ENCODE measurements around the gene OR10H5. TPM values are rescaled to one million over a fixed set of nuclear protein-coding genes. Genes with fewer than 3 reads are reported as not detected.

The OR10H5 gene
- total and polyA plus RNA-seq, 10 of the 15 experiments (the other 5 are each of a cell fraction or from before 2014, with no cell fraction given) = not detected

- Histone ChIP-seq H3K9ac (ENCODE audit: control insufficient read depth, insufficient read depth, low read length) (no peak overlapping the region), H4K20me1 (ENCODE audit: control insufficient read depth, insufficient read depth) (no peaks in the 10 kb centered on the region), H3K4me3 (no peak overlapping the region), H3K4me2 (ENCODE audit: control insufficient read depth, insufficient read depth) (no peak overlapping the region), H3K79me2 (ENCODE audit: control insufficient read depth, insufficient read depth, low read length) (no peaks in the 10 kb centered on the region), H3K9me3 (replicated peaks; ENCODE audit: control insufficient read depth, insufficient read depth, low read length) (no peaks in the 10 kb centered on the region), H2AFZ (ENCODE audit: control insufficient read depth, low read depth, low read length) (no peak overlapping the region), H3K4me1 (ENCODE audit: control insufficient read depth, insufficient read depth, low read length) (no peaks in the 10 kb centered on the region), H3K27me3 (replicated peaks in 1 of 2; ENCODE audit: control insufficient read depth in 2 of 2, insufficient read depth in 2 of 2, low read length in 1 of 2) (no peaks in the 10 kb centered on the region; a peak in 1 of 4 replicates), H3K36me3 (ENCODE audit: control insufficient read depth in 2 of 2, insufficient read depth in 2 of 2, low read length in 1 of 2) (no peaks in the 10 kb centered on the region), H3K27ac (ENCODE audit: control insufficient read depth, insufficient read depth) (no peak overlapping the region)
- no peak for TF ChIP-seq TAF1 (IDR thresholded peaks at IDR 0.05; ENCODE audit: borderline replicate concordance, low read depth, low read length)
- CTCF ChIA-PET = no interaction called here
- BruUV-seq (replicated peaks) = no TSS peak
- SMC1A ChIA-PET (ENCODE audit: uncharacterized antibody, unreplicated experiment) = no interaction called here
- in situ Hi-C loops (cut with MboI) = no loop called here
- no peak for FAIRE-seq
- POLR2A ChIA-PET = no interaction called here
- RAD21 ChIA-PET (ENCODE audit: unreplicated experiment) = no interaction called here
- WGBS (ENCODE audit: insufficient coverage, insufficient replicate concordance, low lambda C conversion rate, missing lambda C conversion rate) = 0% methylated on average over 2 of the region's 2 CpGs
- intact Hi-C loops (cut with micrococcal nuclease; ENCODE audit: unreplicated experiment) = no loop called here
- no peak for DNase-seq (ENCODE audit: low read depth, low spot score)
- no peak for ATAC-seq
Measured at GRCh38 chr19:15758379-15758778, 29.1 kb upstream of the OR10H5 start.

GRCh38 chr19:15759962-15760565, 27.4 kb upstream of the OR10H5 start:
- intact Hi-C loops (cut with micrococcal nuclease; ENCODE audit: unreplicated experiment) = no loop called here
- H3K9me3 ChIP-seq (replicated peaks; ENCODE audit: control insufficient read depth, insufficient read depth, low read length) = no peaks in the 10 kb centered on the region
- TF ChIP-seq STAT3 (IDR thresholded peaks at IDR 0.05; ENCODE audit: low read depth, low read length) (no peak), CTCF (IDR thresholded peaks at IDR 0.05 in 2 of 3, conservative IDR thresholded peaks at IDR 0.05 in 1 of 3; ENCODE audit: control insufficient read depth in 2 of 3, extremely low read depth in 1 of 3, insufficient read depth in 1 of 3, low read depth in 3 of 3, low read length in 3 of 3) (peak; percentile 19 to 29 (median 26); a peak in 3 of 6 replicates)
- POLR2A ChIA-PET = no interaction called here
- no TSS peak for BruUV-seq (replicated peaks)
- H4K20me1 ChIP-seq (ENCODE audit: control insufficient read depth, insufficient read depth) = no peaks in the 10 kb centered on the region
- H3K36me3 ChIP-seq (ENCODE audit: control insufficient read depth in 2 of 2, insufficient read depth in 2 of 2, low read length in 1 of 2) = no peaks in the 10 kb centered on the region
- H2AFZ ChIP-seq (ENCODE audit: control insufficient read depth, low read depth, low read length) = no peak overlapping the region
- SMC1A ChIA-PET (ENCODE audit: uncharacterized antibody, unreplicated experiment) = no interaction called here
- no peak overlapping the region for H3K27ac ChIP-seq (ENCODE audit: control insufficient read depth, insufficient read depth)
- no peak overlapping the region for H3K9ac ChIP-seq (ENCODE audit: control insufficient read depth, insufficient read depth, low read length)
- no peaks in the 10 kb centered on the region for H3K79me2 ChIP-seq (ENCODE audit: control insufficient read depth, insufficient read depth, low read length)
- H3K4me1 ChIP-seq (ENCODE audit: control insufficient read depth, insufficient read depth, low read length) = no peaks in the 10 kb centered on the region
- ATAC-seq (no peak), DNase-seq (ENCODE audit: low read depth, low spot score) (no peak), FAIRE-seq (no peak)
- WGBS (ENCODE audit: insufficient coverage, insufficient replicate concordance, low lambda C conversion rate, missing lambda C conversion rate) = 33% methylated on average over 27 of the region's 28 CpGs
- no peak overlapping the region for H3K4me2 ChIP-seq (ENCODE audit: control insufficient read depth, insufficient read depth)
- in situ Hi-C loops (cut with MboI) = no loop called here
- RAD21 ChIA-PET (ENCODE audit: unreplicated experiment) = no interaction called here
- no peak overlapping the region for H3K4me3 ChIP-seq
- H3K27me3 ChIP-seq (replicated peaks in 1 of 2; ENCODE audit: control insufficient read depth in 2 of 2, insufficient read depth in 2 of 2, low read length in 1 of 2) = no peaks in the 10 kb centered on the region
- CTCF ChIA-PET = no interaction called here
